Measurements from ENCODE around the gene GUCY1A1.

GRCh38 chr4:155659176-155659575 is 7.5 kb upstream of the GUCY1A1 start:
- TF ChIP-seq CTCF (IDR thresholded peaks at IDR 0.05): no peak
- TF ChIP-seq POLR2A (IDR thresholded peaks at IDR 0.05; ENCODE audit: low read depth): no peak

Measured in esophagus muscularis mucosa (tissue), 3 donors.